Colon (tissue), 2 donors: Measurements from ENCODE around the gene RASGRP3.
"Not testable (repeated sequence)": the region's sequence is repeated elsewhere in the genome, so short reads cannot be mapped to it uniquely, and the experiment has no call there.

Experiments used
- FAIRE-seq: peaks from 2 replicates; lab custom pipeline; 2012; peaks lifted over from hg19 to GRCh38; lab: Jason Lieb, UNC
- donor health status: control.
- donor health status: control.

The RASGRP3 gene

DNA sequence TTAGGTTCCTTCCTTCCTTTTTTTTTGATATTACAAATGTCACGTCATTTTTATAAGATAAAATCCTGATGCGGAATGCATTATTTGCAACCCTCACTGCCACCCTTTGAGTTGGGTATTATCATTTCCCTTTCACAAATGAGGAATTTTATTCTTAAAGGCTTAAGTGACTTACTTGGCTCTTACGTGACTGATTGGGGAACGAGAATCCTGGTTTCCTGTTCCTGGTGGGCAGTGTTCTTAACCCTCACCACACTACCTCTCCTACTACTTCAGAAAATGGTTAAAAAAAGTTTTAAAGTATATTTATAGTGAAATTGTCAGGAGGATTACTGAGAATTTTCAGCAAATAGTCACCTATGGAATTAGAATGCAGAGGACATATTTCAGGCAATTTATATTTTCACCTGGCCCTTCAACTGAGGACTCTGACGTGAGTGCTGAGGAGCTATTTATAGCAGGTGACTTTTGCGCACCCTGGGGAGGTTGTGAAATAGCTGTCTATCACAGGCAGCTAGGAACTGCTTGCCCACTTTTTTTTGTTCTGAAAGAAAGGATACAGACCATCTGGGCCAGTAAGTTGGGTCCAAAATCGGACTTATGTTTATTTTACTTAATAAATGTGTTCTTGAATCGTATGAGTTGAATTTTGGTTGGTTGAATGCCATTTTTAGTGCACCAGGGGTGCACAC is 18.7 kb upstream of the RASGRP3 start:
- FAIRE-seq: no peak

DNA sequence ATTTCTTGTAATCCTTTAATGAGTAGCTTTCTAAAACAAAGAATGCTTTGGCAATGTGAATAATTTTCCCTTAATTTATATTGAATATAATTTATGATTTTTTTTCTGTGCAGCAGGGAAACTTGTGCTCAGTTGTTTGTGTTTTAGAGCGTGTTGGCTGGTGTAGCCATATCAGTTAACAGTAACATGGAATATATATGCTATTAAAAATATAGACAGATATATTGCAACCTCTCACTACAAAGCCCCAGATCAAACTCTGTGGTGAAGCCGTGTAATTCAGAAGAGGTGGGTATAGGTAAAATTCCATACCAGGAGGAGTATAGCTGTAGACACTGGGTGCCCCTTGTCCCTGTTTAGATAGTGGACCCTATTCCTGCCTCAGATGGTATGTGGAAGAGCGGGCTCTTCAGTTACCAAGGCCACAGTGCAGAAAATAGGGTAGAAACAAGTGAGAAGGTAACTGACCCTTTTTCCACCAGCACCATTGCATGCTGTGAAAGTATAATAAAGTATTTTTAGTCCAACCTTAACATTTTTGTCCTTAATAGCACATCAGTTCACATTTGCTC is 18.1 kb upstream of the RASGRP3 start:
- FAIRE-seq: no peak

DNA sequence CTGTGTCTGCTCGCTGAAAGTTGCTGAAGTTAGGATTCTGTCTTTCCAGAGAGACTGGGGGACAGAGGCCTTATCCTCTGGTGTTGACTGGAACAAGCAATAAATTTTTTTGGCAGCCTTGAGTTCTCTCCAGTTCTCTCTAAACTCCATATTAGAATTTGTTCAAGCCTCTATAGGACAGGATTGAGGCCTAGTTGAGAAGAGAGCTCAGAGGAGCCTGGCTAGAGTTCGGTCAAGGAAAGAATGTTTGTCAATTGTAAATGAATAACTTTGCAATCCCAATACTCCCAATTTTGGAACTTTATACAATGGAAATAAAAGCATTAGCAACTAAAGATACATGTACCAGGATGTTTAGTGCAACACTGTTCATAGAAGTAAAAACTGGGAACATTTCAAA is 16.7 kb upstream of the RASGRP3 start:
- no peak for FAIRE-seq

DNA sequence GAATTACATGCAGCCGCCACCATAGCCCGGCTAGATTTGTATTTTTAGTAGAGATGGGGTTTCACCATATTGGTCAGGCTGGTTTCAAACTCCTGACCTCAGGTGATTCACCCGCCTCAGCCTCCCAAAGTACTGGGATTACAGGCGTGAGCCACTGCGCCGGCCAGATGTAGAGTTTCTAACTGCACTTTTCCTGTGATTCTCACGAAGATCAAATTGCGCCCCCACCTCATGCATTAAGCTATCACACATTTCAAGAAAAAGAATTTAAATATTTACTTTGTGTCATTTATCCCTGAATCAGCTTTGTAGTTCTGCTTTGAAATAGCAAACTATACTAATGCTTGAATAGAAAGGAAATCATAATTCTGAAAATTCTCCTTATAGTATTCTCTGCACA is 13.9 kb upstream of the RASGRP3 start:
- FAIRE-seq: not testable (repeated sequence)

DNA sequence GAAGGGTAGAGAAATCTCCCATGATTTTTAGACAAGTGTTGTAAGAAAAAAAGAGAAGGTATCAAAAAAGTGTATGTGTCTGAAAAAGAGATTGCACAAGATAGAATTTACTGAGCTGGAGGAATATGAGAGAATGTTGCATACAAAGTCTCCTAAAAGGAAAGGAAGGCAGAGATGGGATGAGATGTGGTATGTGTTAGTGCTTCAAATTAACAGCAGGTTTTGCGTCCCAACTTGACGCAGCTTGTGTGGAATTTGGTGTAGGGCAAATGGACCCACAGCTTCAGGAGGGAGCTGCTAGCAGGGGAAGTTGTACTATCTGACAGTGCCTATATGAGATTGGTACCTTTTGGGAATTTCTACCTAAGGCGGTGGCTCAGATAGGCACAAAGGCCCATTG is 9.0 kb upstream of the RASGRP3 start:
- FAIRE-seq: no peak

DNA sequence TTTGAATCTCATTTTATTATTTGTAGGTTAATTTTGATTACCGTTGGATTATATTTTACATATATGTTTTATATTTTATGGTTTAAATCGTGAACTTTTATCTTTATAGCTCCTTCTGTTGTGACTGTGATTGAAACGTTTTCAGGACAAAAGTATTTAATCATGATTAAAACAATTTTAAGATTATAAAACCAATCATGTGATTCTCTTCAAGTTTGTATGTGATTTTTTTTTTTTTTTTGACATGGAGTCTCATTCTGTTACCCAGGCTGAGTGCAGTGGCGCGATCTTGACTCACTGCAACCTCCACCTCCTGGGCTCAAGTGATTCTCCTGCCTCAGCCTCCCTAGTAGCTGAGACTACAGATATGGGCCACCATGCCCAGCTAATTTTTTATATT is 7.2 kb upstream of the RASGRP3 start:
- FAIRE-seq: no peak

DNA sequence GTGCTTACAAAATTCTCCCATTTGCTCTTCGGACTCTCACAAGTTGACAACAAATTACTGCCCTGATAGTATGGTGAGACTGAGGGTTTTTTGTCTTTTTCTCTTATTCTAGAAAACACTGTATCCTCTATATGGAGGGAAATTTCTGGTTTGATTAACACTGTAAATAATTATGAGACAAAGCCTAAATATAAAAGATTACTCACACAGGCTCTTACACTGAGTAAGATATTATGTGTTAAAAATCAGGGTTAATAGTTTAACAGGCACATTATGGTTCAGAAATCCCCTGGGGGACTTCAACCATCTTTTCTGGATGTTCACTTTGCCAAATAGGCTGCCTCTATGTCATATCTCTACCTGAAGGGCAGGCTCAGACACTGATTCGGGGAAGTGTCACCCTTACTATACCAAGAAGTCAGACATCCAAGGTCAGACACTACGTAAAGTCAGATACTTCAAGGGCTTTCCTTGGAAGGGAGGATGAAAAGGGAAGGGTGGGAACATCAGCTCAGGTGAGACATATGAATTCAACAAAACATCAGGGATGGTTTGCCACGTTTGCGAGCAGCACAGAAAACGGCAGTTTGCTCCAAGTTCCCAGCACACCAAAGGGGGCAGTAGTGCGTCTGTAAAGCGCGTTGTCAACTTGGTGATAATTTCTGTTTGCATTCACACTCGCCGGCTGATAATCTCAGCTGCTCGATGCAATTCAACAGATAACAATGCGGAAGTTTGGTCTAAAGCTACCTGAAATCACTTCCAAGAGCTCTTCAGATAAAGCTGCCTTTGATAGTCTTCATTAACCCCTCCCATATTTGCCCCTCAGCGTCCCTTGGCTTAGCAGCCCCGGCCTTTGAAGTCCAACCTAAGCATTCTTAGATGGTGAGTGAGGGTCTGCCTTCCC is 972 bp upstream of the RASGRP3 start:
- FAIRE-seq: no peak

DNA sequence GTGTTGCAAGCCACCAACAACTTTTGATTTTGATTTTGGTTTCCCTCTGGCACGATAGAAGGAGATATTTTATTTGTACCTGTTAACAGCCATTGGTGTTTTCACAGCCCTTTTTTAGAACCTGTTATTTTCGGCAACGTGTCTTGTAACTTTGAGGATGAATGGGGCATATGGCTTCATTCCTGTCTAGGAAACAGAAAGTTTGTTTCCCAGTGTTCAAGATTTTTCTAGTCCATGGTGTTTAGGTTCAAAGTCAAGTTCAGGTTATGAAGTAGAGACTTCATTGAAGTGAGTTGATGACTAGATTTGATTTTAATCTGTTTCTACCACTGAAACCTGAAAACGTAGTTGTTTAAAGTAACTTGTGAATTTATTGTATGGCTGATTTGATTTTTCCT is 343 bp downstream of the RASGRP3 start:
- FAIRE-seq: no peak

DNA sequence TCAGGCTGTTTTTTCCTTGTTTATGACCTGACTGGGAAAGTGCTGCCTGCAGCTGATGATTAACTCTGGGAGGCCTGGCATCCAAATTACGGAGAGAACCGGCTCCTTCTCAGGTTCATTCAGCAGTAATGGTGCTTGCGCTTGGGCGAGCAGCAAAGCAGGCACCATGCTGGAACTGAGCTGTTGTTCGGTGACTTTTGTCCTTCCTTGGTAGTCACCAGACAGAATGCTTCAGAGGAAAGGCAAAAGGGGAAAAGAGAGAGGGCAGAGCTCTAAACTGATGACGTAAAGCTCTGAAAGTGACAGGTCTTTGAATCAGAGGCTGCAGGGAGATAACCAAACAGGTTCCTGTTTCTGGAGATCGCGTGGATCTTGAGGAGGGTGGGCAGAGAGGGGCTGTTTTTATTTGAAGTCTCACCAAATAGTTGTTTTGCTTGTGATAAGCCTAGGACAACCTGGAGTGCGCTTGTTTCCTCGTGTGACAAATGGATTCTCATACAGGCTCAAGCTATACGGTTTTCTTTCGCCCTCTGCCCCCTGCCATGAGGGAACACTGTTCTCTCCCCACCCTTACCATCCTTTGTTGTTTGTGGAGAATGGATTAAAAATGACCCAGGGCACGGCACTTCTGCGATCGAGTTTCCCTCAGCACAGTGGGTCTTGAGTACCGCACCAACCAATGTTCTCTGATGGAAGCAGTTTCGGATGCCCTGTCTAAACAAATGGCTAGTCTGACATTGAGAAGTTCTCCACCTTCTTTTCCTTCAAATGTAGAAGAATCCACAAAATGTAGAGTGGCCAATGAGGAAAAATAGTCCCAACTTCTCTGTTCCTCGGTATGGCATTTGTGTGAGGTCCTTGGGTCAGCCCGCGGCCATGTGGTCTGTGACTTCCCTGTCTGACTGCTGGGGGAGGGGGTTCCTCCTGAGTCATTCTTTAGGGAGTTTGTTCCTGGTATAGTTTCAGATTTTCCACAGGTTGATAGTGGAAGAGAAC is 1.3 kb downstream of the RASGRP3 start:
- no peak for FAIRE-seq

DNA sequence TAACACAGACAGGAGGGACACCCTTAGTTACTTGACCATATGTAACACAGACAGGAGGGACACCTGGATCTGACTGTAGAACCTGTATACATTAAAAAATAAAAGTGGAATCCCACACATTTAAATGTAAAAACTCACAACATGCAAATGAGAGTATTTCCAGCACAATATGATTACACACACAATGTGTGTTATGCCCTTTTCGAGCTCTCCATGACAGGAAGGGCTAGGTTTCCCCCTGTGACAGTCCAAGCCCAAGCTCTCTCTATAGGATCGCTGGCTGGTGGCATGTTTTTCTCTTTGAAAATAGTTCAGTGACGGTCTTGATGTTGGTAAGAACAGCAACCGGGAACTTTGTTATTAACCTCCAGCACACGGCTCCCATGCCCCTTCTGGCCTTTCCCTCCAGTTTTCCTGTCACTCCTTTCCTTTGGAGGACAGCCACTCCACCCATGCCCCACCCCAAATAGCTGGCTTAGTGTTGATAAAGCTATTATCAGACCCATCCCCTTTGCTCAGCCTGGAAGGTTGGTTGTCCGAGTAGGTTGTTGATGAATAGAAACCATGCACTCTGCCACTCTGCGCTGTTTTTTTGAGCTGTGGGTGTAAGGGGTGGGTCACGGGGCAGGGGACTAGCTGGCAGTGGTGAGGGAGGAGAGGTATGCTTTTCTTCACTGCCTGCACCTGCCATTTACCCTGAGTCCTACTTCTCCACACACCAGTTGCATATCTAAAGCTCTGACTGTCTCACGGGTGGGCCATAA is 2.7 kb downstream of the RASGRP3 start:
- FAIRE-seq: no peak

DNA sequence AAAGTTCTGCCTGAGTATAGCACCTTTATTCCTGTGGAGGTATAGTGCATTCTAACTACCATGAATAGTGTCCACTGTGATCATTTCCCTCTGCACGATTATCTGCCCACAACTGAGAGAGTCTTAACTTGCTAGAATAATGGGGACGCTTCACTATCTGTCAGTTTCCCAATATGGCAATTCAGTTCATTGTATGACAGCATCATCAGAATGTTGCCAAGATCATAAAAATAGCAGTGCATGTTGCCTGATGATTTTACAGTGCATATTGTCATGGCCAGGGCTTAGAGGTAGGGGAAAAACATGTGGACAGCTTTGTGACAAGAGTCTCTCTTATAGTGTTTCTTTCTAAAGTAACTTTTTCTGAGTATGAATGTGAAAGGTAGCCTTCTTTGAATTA is 6.1 kb downstream of the RASGRP3 start:
- FAIRE-seq: no peak

DNA sequence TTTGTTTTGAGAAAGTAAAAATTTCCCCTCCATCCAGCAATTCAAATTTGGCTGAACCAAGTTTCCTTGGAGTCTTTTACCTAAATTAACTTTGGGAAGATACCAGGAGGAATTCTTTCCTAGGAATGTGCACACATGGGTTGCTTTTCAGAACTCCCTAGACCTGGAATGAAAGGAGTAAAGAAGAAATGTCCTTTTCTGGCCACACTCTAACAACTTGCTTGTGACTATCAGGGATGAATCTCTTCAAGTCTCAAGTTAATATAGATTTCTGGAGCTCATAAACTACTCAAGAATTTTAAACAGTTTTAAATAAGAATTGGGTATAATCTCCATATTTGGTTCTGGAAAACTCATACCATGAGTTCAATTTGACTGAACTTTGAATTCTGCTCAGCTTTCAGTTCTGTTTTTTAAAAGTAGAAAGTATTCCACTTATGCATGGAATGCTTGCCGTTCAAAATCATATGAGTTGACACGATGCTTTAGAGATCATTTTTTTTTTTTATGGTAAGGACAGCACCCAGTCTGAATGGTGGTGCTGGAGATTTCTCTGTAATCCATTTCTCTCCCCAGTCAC is 7.7 kb downstream of the RASGRP3 start:
- no peak for FAIRE-seq

DNA sequence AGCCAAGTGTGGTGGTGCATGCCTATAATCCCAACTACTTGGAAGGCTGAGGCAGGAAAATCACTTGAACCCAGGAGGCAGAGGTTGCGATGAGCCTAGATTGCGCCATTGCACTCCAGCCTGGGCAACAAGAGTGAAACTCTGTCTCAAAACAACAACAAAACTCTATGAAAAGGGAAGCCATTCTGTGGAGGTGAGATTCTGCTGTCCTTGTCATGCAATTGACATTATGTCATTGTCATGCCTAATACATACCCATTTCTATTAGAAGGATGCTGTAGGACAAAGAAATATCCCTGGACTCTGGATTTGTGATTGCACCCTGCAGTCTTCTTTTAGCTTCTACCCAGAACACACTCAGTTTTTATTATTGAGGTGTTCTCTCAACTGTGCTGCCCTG is 8.6 kb downstream of the RASGRP3 start:
- no peak for FAIRE-seq

DNA sequence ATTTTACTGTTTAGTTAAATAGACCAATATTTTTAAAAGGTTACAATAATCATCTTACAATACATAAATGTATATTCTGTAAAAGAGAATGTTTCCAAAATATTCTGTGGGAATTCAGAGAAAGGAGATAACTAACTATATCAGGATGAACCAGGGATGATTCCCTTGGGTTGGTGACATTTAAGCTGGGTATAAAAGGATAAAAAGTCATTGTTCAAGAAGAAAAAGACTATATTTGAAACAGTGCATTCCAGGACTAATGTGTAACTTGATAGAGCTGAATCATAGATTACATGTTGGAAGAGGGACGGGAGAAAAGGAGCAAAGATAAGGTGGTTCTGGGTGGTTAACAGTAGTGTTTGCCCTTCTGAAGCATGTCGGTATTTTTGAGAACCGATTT is 10.1 kb downstream of the RASGRP3 start:
- no peak for FAIRE-seq

DNA sequence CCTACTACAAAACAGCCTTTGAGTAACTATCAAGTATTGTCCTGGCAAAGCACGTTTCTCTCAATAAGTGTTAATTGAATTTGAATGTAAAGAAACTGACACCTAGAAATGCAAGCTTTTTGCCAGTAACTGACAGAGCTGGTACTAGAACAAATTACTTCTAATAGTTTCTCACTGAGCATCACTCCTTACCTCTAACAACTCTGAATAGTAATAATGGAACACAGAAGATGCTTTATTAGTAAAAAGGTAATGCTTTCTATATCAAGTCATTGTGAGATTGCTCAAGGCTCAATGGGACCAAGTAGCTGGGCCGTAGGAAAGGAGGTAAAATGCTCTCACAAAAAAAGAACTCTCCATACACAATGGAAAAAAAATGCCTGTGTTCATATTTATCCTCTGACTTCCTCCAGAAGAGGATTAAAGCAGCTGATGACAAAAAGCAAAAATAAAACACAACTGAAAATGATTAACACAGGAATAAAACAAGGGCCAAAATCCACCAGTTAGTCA is 11.8 kb downstream of the RASGRP3 start:
- no peak for FAIRE-seq

DNA sequence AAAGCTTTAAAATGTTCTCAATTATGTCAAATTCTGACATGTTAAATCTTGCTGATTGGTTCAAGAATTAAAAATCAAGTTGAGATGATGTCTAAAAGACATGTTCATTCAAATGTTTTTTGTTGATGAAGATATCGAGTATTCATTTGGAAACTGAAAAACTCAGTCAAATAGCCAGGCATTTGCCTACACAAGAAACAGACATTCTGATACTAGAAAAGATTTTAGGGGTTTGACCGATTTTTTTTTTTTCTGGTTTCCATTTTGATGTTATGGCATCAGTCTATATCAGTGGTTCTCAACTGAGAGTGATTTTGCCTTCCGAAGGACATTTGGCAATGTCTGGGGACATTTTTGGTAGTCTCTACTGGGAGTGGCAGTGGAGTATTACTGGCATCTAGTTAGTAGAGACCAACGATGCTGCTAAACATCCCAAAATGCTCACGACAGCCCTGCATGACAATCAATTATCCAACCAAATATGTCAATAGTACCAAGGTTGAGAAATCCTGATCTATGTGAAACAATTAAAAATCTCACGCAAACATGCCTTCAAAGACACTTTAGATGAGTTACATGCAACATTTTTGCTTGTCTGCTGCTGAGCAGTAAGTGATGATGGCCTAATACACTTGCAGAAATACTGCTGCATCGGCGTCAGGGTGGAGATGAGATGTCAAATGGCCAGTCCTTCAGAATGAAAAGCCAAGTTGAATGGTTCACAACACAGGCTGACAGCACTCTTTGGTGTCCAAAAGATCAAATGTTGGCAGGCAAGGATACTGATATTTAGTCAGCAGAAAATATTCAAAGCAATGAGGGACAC is 12.5 kb downstream of the RASGRP3 start:
- FAIRE-seq: no peak

DNA sequence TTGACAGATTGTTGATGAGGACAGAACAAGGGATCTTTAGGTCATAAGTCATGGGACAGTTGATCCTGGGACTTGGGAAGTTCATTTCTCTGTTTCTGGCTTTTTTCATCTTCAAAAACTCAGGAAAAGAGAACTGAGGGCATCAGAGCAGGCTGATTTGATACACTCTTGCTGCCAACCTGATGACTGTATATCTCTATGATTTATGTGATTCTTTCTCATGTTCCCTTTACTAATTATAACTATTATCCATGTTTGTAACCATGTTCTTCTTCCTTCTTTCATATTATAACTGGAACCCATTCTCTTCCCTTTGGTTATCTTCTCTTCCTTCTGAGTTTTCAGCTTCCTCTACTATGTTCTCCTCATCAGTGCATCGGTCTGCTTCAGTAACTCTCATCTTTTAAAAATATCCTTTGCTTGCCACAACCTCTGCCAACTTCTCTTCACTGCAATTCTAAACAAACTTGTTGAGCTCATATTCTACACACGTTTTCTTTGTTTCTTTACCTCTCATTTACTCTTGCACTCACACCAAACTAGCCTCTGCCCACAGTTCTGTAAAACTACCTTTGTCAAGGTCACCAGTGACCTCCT is 13.5 kb downstream of the RASGRP3 start:
- FAIRE-seq: no peak

DNA sequence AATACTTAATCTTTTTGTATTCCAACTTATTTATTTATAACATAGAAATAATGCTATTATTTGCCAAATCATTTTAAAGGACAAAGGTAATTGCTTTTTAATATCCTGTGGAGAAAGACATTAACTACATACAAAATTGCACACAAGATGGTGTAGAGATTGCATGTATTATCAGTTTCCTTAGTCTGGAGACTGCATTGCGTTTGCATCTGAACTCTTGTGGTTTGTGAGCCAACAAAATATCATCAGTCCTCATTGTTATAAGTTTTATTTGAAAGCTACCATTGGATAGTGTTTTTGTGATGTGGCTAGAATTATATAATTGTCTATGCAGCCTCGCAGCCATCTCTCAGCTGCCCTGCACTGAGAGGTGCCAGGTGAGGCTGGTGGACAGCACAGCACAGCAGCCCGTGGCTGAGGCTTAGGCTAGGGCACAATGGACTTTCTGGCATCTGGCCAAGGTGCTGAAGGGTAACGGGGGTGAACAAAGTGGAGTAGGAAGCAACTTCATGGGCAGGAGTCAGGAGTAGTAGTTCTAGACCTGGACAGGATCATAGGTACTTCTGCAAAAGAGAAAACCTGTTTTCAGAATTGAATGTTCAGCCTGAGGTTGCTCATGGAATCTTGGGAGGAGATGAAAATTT is 15.1 kb downstream of the RASGRP3 start:
- FAIRE-seq: no peak
